Activated naive CD4-positive, alpha-beta T cell treated with anti-CD3 and anti-CD28 coated beads, Interleukin-2, amount 50 U/mL, for 72 hours (primary cell): ENCODE measurements around the gene ABHD14A. TPM values are rescaled to one million over a fixed set of nuclear protein-coding genes. Genes with fewer than 3 reads are reported as not detected.

ENCODE experiments used
- ATAC-seq, 2 donors: fragments of 150-1000 bp; cut with Tn5 transposase; 2 replicates each; pipeline ENCODE4 v1.10.0; 2021; ENCODE audit warnings: mild to moderate bottlenecking in 2 of 2, moderate library complexity in 2 of 2
- DNase-seq, 2 donors: peaks; one replicate each; pipeline ENCODE4 v3.0.0; 2021 to 2022; ENCODE audit warnings: low spot score in 2 of 2
- H3K27ac Mint-ChIP-seq, 2 donors: one replicate each; pipeline ENCODE4 v1.8.0; 2022; ENCODE audit warnings: mild to moderate bottlenecking in 2 of 2, mixed read lengths in 2 of 2
- H3K36me3 Mint-ChIP-seq, 2 donors: one replicate each; pipeline ENCODE4 v1.8.0; 2022; ENCODE audit warnings: mixed read lengths in 2 of 2
- H3K9me3 Mint-ChIP-seq, 2 donors: one replicate each; pipeline ENCODE4 v1.8.0; 2022; ENCODE audit warnings: mixed read lengths in 2 of 2
- total RNA-seq, 2 donors: library from RNA; stranded (reverse); gene quantifications; one replicate each; pipeline ENCODE4 v1.2.3, GENCODE V29; 2022

Gene ABHD14A
- total RNA-seq, 2 donors from 2014 or later: 7.7 to 9.0 TPM

DNA sequence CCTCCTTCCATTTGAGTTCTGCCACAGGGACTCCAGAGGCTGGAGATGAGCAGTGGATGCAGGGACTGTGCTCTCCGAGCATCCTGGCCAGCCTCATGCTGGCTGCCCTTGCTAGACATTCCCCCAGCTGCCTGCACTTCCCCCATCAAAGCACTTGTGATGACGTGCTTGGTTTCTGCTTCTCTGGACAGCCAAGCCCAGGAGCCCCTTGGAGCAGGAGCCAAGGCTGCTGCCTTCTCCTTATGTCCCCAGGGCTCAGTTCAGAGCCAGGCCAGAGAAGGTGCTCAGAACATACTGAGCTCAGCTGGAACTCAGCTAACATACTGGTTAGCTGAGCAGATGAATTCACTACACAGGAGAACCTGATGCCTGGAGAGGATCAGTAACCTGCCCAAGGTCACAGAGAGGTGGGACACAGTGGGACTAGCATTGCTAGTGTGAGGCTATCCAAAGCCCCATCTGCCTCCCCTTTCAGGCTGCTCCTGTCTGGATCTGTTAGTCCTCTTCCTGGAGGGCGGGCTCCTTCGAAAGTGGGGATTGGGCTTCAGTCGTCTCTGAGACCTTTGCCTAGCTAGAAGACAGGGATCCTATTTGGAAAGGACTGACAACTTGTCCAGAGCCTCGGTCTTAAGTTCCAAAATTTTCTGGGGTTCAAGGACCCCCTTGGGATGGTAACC lies 11.9 kb upstream of the ABHD14A start:
- Mint-ChIP-seq H3K9me3 (no peaks in the 10 kb centered on the region), H3K36me3 (no peaks in the 10 kb centered on the region), H3K27ac (no peak overlapping the region)
- ATAC-seq: no peak
- no peak for DNase-seq

DNA sequence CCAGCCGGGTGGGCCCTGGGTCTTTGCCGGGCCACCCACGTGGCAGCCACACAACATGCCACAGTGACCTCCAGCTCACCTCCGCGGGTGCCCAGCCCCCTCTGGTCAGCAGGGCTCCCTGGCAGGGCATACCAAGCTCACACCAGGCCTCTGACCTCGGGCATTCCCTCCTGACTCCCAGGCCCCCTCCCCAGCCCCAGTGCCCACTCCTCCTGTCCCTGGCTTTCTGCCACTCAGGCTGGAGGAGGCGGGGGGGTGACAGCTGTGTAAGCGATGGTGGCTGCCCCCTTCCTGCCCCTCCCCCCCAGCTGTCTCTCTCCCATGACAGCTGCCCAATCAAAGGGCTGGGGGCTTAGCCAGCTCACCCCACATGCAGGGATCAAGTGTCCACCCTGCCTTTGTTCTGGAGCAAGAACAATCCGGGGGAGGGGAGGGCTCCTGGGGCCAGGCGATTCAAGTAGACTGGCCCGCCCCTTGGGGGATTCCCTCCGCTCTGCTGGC lies 10.9 kb upstream of the ABHD14A start:
- ATAC-seq (no peak), DNase-seq (no peak)
- H3K27ac Mint-ChIP-seq: no peak overlapping the region

DNA sequence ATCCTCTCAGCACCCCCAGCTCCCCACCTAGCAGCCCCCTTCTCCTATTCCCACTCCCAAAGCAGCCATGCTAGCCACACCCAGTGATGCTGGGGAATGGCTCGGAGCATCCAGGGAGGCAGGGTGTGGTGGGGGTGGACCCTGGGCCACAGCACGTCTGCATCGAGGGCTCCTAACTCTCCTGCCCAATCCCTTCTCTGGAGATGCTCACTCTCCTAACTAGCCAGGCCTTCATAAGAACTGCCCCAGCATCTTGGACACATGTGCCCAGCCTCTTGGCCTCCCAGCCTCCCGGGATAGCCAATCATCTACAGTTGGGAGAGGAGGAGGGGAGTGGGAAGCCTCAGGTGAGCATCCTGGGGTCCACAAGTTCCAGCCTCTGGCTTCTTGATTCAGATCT lies 10.3 kb upstream of the ABHD14A start:
- no peaks in the 10 kb centered on the region for H3K36me3 Mint-ChIP-seq

More for the DNA sequence above, 10.9 kb upstream of the ABHD14A start:
- Mint-ChIP-seq H3K36me3 (no peaks in the 10 kb centered on the region), H3K9me3 (no peaks in the 10 kb centered on the region)

DNA sequence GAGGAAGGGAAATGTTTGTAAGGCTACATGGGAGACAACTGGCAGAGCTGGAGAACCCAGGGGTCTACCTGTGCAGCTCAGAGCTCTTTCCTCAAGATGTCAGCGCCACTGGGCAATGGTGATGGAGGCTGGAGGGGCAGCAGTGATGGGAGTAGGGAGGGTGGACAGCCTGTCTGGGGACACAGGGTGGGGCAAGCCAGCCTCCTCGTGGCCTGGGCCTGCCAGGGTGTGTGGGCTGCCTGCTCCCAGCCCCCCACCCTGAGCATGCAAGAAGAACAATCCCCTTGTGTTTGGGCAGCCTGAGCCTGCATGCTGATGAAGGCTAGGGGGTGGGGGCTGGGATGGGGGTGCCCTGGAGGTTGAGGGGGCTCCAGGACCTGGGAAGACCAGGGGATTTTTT lies 8.8 kb upstream of the ABHD14A start:
- DNase-seq (no peak), ATAC-seq (no peak)
- Mint-ChIP-seq H3K36me3 (no peaks in the 10 kb centered on the region), H3K27ac (no peak overlapping the region), H3K9me3 (no peaks in the 10 kb centered on the region)

More for the DNA sequence above, 10.3 kb upstream of the ABHD14A start:
- Mint-ChIP-seq H3K27ac (no peak overlapping the region), H3K9me3 (no peaks in the 10 kb centered on the region)
- DNase-seq (no peak), ATAC-seq (no peak)

DNA sequence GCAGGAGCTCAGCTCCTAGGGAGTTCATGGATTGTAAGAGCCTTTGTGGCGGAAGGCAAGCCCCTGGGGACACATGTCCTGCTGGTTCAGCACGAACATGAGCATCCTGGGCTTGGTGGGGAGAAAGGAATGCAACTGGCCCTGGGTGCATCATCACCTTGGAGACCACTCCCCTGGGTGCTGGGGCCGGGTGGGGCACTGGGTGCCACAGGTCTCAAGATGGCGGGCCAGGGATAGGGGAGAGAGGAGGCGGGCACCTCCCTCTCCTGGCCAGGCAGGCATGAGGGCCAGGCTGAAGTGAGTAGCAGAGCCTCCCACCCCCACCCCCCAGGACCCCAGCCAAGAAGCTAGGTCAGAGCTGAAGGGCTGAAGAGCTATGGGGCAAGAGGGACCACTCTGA lies 8.4 kb upstream of the ABHD14A start:
- H3K9me3 Mint-ChIP-seq: no peaks in the 10 kb centered on the region
- no peaks in the 10 kb centered on the region for H3K36me3 Mint-ChIP-seq
- no peak overlapping the region for H3K27ac Mint-ChIP-seq
- DNase-seq: no peak
- no peak for ATAC-seq

DNA sequence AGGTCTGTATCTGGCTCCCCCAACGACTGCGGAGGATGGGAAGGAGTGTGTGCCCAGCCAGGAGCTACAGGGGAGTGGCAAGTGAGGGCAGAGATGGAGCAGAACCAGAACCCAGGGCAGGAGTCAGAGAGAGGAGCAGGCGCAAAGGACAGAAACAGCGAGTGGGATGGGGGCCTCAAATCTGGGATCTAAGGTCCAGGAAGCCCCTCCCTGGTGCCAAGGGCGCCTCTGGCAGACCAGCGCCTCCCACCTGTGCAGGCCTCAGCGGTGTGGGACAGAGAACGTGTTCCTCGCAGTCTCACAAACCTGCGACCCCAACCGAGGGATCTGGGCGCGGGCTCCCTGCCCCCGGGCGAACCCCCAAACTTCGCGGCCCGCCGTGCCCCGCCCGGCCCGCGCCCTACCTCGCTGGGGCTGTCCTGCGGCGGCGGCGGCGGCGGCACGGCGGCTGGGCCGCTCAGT lies 7.9 kb upstream of the ABHD14A start:
- Mint-ChIP-seq H3K9me3 (no peaks in the 10 kb centered on the region), H3K27ac (no peak overlapping the region), H3K36me3 (no peaks in the 10 kb centered on the region)
- ATAC-seq (peak; percentile 78 to 79), DNase-seq (peak in 1 of 2 donors; percentile 37)

DNA sequence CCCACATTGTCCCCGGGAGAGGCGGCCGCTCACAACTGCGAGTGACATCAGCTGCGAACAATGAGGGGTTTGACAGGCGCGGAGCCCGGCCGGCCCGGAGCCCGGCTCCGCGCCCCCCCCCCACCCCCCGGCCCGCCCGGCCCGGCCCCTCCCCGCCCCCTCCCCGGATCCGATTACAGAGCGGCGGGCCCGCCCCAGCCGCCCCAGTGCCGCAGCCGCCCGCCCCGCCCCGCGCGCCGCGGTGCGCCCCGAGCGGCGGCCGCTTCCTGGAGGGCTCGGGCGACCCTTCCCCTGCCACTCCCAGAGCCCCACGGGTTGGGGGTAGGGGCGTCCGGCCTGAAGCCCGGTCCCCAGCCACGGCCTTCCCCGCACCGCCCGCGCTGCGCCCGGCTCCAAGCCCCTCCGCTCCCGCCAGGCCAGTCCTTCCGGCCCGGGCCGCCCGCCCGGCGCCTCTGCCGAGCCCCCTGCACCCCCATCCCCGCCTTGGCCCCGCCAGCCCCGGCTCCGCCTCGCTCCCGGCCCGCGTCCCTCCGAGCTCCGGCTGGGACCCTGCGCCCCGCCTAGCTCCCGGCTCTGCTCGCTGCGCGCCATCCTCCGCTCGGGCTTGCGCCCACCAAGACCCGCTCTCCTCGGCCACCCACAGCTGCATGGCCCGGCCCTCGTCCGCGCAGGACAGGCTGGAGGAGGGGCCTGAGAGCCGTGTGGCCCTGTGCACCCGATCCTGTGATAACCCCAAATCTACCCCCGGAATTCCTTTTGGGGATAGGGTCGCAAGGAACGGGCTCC lies 7.3 kb upstream of the ABHD14A start, which contains the start of gene PCBP4:
TSS of gene PCBP4 (minus strand) at position 71 of the 786 bp plus-strand sequence. CDS start 6,214 bp downstream, outside the sequence.
- DNase-seq (no peak), ATAC-seq (peak; percentile 72 to 80)
- peak within 1 kb of the TSS in 1 of 2 donors; percentile 84 for H3K27ac Mint-ChIP-seq
- no peaks in the 10 kb centered on the region for H3K9me3 Mint-ChIP-seq
- H3K36me3 Mint-ChIP-seq: no peaks in the 10 kb centered on the region

DNA sequence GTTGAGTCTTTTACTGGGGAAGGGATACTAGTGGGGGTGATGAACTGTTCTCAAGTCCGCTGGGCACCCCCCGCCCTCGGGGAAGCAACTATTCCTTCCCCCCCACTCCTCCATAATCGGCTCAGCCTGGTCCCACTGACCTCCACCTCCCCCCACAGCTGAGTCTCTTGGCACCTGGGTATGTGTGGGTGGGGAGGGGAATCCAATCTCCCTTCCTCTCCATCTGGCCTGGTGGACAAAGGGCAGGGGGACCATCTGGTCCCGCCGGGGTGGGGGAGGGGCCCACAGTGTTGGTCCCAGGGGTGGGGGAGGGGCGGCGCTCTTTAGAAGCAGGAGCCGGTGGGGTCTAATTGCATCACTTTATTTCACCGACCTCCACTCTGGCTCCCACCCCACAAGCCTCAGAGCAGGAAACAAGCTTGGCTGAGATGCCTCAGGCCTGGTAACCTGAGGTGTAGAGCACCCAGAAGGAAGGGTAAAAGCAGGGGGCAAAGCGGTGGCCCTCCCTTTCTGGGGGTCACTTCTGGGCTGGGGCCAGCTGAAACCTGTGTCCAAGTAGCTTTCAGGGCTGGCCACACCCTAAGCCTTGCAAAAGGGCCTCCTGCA lies 6.6 kb upstream of the ABHD14A start:
- ATAC-seq: no peak
- no peaks in the 10 kb centered on the region for H3K9me3 Mint-ChIP-seq
- no peak for DNase-seq
- no peaks in the 10 kb centered on the region for H3K36me3 Mint-ChIP-seq
- no peak overlapping the region for H3K27ac Mint-ChIP-seq

DNA sequence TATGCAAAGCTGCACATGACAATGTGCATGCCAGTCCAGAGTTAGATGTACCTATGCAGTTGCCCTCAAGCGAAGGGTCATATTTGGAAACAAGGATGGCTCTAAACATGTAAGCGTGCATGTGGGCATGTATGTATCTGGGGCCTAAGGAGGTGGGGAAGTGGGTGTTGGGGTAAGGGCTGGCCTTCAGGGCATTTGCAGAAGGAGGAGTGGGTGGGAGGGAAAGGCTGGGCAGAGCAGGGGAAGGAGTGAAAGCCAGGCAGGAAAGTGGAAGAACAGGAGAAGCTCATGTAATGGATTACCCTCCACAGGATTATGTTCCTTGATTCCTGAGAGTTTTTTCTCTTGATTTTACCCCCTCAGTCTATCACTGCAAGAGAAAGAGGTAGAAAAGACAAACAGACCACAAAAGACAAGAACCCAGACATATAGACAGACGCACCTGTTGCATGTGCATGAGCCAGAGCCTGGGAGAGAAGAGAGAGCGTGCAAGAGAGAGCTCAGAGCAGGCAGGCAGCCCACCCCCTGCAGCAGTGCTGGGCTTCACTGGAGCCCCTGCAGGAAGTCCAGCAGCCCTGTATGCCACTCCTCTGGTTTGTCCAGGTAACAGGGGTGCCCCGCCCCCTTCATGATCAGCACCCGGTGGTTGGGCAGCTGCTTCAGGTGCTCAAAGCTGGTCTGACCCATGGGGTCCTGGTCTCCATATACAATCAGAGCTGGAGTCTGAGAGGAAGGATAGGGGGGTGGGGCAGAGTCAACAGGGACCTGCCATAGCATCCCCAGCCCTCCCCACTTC lies 5.8 kb upstream of the ABHD14A start:
- no peak for DNase-seq
- no peak overlapping the region for H3K27ac Mint-ChIP-seq
- no peaks in the 10 kb centered on the region for H3K9me3 Mint-ChIP-seq
- H3K36me3 Mint-ChIP-seq: peaks cover 5 to 7% of the 10 kb centered on the region in 2 donors
- no peak for ATAC-seq

DNA sequence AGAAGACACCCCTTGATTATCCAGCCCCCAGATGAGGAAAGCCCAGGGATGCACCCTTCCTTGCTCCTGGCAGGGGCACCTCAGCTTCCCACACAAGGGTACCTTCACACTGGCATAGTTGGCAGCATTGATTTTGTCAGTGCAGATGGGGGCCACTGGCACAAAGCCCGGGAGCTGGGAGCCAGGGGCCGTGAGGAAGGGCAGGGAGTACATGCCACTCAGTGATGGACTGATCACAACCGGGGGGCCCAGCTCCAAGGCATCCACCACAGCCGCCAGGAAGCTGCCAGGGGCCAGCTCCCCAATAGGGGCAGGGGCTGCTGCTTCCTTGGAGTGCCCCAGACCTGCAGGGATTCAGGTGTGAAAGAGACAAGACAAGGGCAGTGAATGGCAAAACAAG lies 5.0 kb upstream of the ABHD14A start:
- H3K9me3 Mint-ChIP-seq: no peaks in the 10 kb centered on the region
- no peak for DNase-seq
- no peak for ATAC-seq
- H3K27ac Mint-ChIP-seq: no peak overlapping the region
- H3K36me3 Mint-ChIP-seq: peaks cover 5 to 7% of the 10 kb centered on the region in 2 donors

DNA sequence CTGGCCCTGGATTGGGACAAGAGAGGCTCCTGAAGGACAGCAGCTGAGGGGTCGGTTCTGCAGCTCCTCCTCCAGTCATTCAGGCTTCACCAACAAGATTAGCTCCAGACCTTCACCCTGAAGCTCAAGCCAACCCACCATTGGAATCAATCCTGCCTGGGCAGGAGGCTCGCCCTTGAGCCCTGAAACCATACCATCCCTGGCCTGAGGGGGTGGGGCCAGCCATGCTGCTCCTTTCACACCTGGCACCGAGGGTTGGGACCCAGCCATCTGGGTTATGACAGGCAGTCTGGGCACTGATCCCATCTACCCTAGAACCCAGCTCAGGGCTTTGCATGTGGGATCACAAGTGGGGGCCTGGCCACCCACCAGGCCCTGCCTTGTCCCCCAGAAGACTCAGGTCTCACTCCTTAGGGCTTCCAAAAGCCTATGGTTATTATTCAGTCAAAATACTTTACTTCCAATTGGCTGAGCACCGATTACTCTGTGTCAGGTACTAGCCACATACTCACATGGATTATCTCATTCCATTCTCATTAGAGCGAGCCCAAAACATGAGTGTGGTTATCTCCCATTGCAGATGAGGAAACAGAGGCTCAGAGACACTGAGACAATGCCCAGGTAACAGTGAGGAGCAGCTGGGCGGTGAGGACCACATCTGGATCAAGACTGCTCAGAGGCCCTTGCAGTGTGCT lies 4.1 kb upstream of the ABHD14A start:
- no peaks in the 10 kb centered on the region for H3K9me3 Mint-ChIP-seq
- ATAC-seq (no peak), DNase-seq (no peak)
- peaks cover 5 to 12% of the 10 kb centered on the region in 2 donors for H3K36me3 Mint-ChIP-seq
- no peak overlapping the region for H3K27ac Mint-ChIP-seq

DNA sequence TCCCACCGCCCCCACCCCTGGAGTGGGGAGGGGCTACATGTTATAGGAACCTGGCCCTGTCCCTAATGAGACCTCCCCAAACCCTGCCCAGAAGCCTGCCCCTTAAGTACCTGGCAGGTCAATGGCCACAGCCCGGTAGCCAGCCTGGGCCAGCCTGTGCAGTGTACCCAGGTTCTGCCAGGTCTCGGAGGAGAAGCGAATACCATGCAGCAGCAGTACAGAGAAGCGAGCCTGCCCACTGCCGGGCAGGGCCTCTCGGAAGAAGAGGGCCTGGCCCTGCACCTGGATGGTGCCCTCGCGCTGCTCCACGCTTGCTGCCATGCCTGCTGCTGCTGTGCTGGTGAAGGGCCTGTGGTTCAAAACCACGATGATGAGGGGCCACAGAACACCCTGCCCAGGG lies 3.5 kb upstream of the ABHD14A start:
- H3K27ac Mint-ChIP-seq: no peak overlapping the region
- H3K9me3 Mint-ChIP-seq: no peaks in the 10 kb centered on the region

DNA sequence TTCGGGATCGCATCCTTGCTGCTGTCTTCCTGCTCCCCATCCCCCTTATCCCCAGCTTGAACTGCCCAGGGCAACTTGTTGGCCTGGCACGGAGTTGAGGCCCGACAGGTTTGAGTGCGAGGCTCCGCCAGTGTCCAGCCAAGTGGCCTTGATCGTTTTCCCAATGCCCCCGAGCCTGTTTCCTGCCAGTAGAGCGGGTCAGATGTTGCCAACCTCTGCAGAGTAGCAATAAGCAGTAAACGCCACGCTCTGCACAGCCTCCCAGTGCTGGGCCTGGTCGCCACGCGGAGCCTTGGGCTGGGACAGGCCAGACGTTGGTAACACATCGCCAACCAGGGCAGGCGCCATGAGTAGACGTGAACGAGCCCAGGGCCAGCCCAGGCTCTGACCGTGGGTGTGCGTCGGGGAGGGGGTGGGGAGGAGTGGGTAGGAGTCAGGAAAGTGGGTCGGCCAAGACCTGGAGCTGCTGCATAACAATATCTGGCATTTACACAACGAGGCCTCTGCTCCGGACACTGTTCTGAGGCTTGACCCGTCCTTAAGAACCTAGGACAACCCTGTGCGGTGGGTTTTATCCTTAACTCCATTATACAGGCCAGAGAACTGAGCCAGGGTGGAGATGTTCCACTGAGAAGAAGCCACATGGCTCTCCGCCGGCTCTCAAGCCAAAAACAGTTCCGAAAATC lies 444 bp upstream of the ABHD14A start:
- peak overlapping the region; percentile 92 to 98 for H3K27ac Mint-ChIP-seq
- no peaks in the 10 kb centered on the region for H3K9me3 Mint-ChIP-seq
- ATAC-seq (peak; percentile 28 to 48), DNase-seq (no peak)
- H3K36me3 Mint-ChIP-seq: peaks cover 5 to 12% of the 10 kb centered on the region in 2 donors

More for the DNA sequence above, 3.5 kb upstream of the ABHD14A start:
- H3K36me3 Mint-ChIP-seq: peaks cover 5 to 12% of the 10 kb centered on the region in 2 donors
- no peak for DNase-seq
- no peak for ATAC-seq

DNA sequence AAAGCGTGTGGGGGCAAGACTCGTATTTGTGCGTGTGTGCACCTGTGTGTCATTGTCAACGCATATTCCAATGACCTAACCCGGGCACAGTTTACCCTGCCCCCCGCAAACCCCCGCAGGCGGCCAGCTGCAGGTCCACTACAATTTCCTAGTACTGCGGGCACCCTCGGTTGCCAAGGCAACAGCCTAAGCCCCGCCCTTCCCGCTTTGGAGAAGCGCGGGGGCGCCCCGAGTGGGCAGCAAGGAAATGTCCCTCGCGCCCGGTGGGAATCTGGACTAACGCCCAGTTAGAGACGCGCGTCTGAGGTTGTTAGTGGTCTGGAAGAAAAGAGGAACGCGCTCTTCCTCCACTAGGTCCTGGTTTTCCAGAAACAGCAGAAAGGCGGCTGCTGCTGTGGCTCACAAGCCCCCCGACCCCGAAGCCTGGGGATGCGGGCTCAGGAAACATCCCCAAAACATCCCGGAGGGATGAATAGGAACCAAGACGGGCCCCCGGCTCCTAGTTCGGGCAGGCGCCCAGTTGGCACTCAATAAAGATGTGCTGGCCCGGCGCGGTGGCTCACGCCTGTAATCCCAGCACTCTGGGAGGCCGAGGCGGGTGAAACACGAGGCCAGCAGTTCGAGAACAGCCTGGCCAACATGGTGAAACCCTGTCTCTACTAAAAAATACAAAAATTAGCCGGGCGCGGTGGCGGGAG lies 1.1 kb downstream of the ABHD14A start:
- peaks cover 5 to 12% of the 10 kb centered on the region in 2 donors for H3K36me3 Mint-ChIP-seq
- no peaks in the 10 kb centered on the region for H3K9me3 Mint-ChIP-seq
- H3K27ac Mint-ChIP-seq: peak overlapping the region in 1 of 2 donors; percentile 92

More for the DNA sequence above, 1.1 kb downstream of the ABHD14A start:
- ATAC-seq: no peak
- peak in 1 of 2 donors; percentile 40 for DNase-seq
